MCF 10A (cell line): ENCODE data around the gene RNASE12. TPM values are rescaled to one million over a fixed set of nuclear protein-coding genes. Genes with fewer than 3 reads are reported as not detected.

Experiments used
- BruUV-seq: library from RNA; stranded (reverse); fragments of 400-500 nt; replicated peaks from 2 replicates; lab custom pipeline; 2021; lab: Mats Ljungman, UMichigan
- CTCF ChIA-PET: fragments of 300-600 bp; sonication (Branson Sonifier 250); formaldehyde crosslinking; extraction: SDS; loops from one replicate; lab custom pipeline; 2021; ENCODE audit warnings: antibody characterized with exemption, inconsistent platforms; lab: Yijun Ruan, JAX
- POLR2A ChIA-PET: fragments of 300-600, 350-650 bp; sonication (Branson Sonifier 250); formaldehyde crosslinking; extraction: SDS; loops from one replicate; lab custom pipeline; 2020; ENCODE audit warnings: antibody characterized with exemption, inconsistent platforms; lab: Yijun Ruan, JAX
- DNase-seq: peaks from one replicate; pipeline ENCODE4 v3.0.0-alpha.2; 2018; ENCODE audit not compliant: unreplicated experiment
- H3K27ac Mint-ChIP-seq: one replicate; pipeline ENCODE4 v1.8.0; 2022; ENCODE audit warnings: mild to moderate bottlenecking, low read depth, mixed read lengths; ENCODE audit not compliant: unreplicated experiment
- H3K27me3 Mint-ChIP-seq: one replicate; pipeline ENCODE4 v1.8.0; 2022; ENCODE audit warnings: mixed read lengths; ENCODE audit not compliant: insufficient read depth, unreplicated experiment
- H3K36me3 Mint-ChIP-seq: one replicate; pipeline ENCODE4 v1.8.0; 2022; ENCODE audit warnings: mild to moderate bottlenecking, moderate library complexity, mixed read lengths; ENCODE audit not compliant: insufficient read depth, unreplicated experiment
- H3K4me1 Mint-ChIP-seq: one replicate; pipeline ENCODE4 v1.8.0; 2022; ENCODE audit warnings: mixed read lengths; ENCODE audit not compliant: insufficient read depth, unreplicated experiment
- H3K4me3 Mint-ChIP-seq: one replicate; pipeline ENCODE4 v1.8.0; 2022; ENCODE audit warnings: mild to moderate bottlenecking, moderate library complexity, mixed read lengths; ENCODE audit not compliant: unreplicated experiment
- H3K9me3 Mint-ChIP-seq: one replicate; pipeline ENCODE4 v1.8.0; 2022; ENCODE audit warnings: mixed read lengths; ENCODE audit not compliant: unreplicated experiment
- CTCF ChIP-seq: fragments of 200-600 bp; IDR thresholded peaks from one replicate; pipeline ENCODE4 v1.8.0; 2022; ENCODE audit warnings: antibody characterized with exemption, mild to moderate bottlenecking; ENCODE audit not compliant: unreplicated experiment
- intact Hi-C: fragments of 100-400 bp; cut with micrococcal nuclease; formaldehyde crosslinking; loops from 2 replicates; pipeline ENCODE4 v1.14.1; 2022
- total RNA-seq: library from RNA; stranded (reverse); gene quantifications from 2 replicates; pipeline ENCODE4 v1.2.3, GENCODE V29; 2022

Gene RNASE12
- total RNA-seq, 1 experiment from 2014 or later = not detected

- Mint-ChIP-seq H3K27me3 (peaks cover 40% of the 10 kb centered on the region), H3K27ac (no peak within 1 kb of the TSS), H3K9me3 (no peaks in the 10 kb centered on the region), H3K4me1 (no peaks in the 10 kb centered on the region), H3K4me3 (no peak within 1 kb of the TSS), H3K36me3 (no peaks in the 10 kb centered on the region)
- intact Hi-C loops = no loop called here
- BruUV-seq = no TSS peak
- ChIA-PET CTCF (interaction anchor here (0.5 to 0.7 kb wide), 2 partner anchors 17 to 61 kb away, joined by 3 to 4 read pairs; no protein-coding TSS in a partner anchor), POLR2A (no interaction called here)
- TF ChIP-seq CTCF = no peak
- no peak for DNase-seq
Observed at GRCh38 chr14:20587489-20588154, 3.6 kb downstream of the RNASE12 start, which contains the start of gene RNASE11. Gene RNASE11 (minus strand): TSS chr14:20588001.

- H3K4me3 Mint-ChIP-seq = no peak overlapping the region
- no peak for DNase-seq
- no peaks in the 10 kb centered on the region for H3K4me1 Mint-ChIP-seq
- intact Hi-C loops = no loop called here
- no peak overlapping the region for H3K27ac Mint-ChIP-seq
- H3K36me3 Mint-ChIP-seq = no peaks in the 10 kb centered on the region
- BruUV-seq = no TSS peak
- H3K9me3 Mint-ChIP-seq = no peaks in the 10 kb centered on the region
- peaks cover 40% of the 10 kb centered on the region for H3K27me3 Mint-ChIP-seq
- CTCF ChIA-PET = interaction anchor here (0.7 to 2.3 kb wide), 3 partner anchors 24 to 55 kb away, joined by 3 to 10 read pairs (median 3); no protein-coding TSS in a partner anchor
- POLR2A ChIA-PET = no interaction called here
- no peak for TF ChIP-seq CTCF
Observed at GRCh38 chr14:20583908-20584307, 7.3 kb downstream of the RNASE12 start.

GRCh38 chr14:20583142-20583541 is 8.0 kb downstream of the RNASE12 start:
- no TSS peak for BruUV-seq
- CTCF ChIA-PET = interaction anchor here (1.0 to 2.3 kb wide), 3 partner anchors 25 to 26 kb away, joined by 3 to 10 read pairs (median 3); no protein-coding TSS in a partner anchor
- no peaks in the 10 kb centered on the region for H3K36me3 Mint-ChIP-seq
- TF ChIP-seq CTCF = no peak
- DNase-seq = no peak
- no peak overlapping the region for H3K4me3 Mint-ChIP-seq
- H3K27ac Mint-ChIP-seq = no peak overlapping the region
- POLR2A ChIA-PET = no interaction called here
- no peaks in the 10 kb centered on the region for H3K4me1 Mint-ChIP-seq
- H3K9me3 Mint-ChIP-seq = no peaks in the 10 kb centered on the region
- intact Hi-C loops = no loop called here
- peaks cover 40% of the 10 kb centered on the region for H3K27me3 Mint-ChIP-seq

GRCh38 chr14:20580242-20580641 is 10.9 kb downstream of the RNASE12 start:
- H3K4me3 Mint-ChIP-seq = no peak overlapping the region
- intact Hi-C loops = no loop called here
- no peaks in the 10 kb centered on the region for H3K9me3 Mint-ChIP-seq
- CTCF ChIA-PET = interaction anchor here (1.1 kb wide), 1 partner anchor 39 kb away, joined by 3 read pairs; no protein-coding TSS in a partner anchor
- no TSS peak for BruUV-seq
- no peak overlapping the region for H3K27ac Mint-ChIP-seq
- no peaks in the 10 kb centered on the region for H3K4me1 Mint-ChIP-seq
- H3K27me3 Mint-ChIP-seq = peaks cover 11% of the 10 kb centered on the region
- no peaks in the 10 kb centered on the region for H3K36me3 Mint-ChIP-seq
- no peak for DNase-seq
- POLR2A ChIA-PET = no interaction called here
- no peak for TF ChIP-seq CTCF
